Measurements from ENCODE around the gene SHROOM3. TPM values are rescaled to one million over a fixed set of nuclear protein-coding genes. Genes with fewer than 3 reads are reported as not detected.
"Not testable (repeated sequence)": the region's sequence is repeated elsewhere in the genome, so short reads cannot be mapped to it uniquely, and the experiment has no call there.

The SHROOM3 gene
- total RNA-seq, 3 donors from 2014 or later: 105 to 263 (median 158) TPM

GRCh38 chr4:76601791-76602190, 166.8 kb downstream of the SHROOM3 start:
- H3K4me1 ChIP-seq (ENCODE audit: low read depth): peaks cover 29% of the 10 kb centered on the region

GRCh38 chr4:76605099-76605563, 170.1 kb downstream of the SHROOM3 start:
- DNase-seq (no peak), ATAC-seq (no peak)
- Histone ChIP-seq H3K36me3 (ENCODE audit: low read depth) (no peaks in the 10 kb centered on the region), H3K4me1 (ENCODE audit: low read depth) (peaks cover 42% of the 10 kb centered on the region), H3K4me3 (no peak overlapping the region), H3K9me3 (no peaks in the 10 kb centered on the region)
- intact Hi-C loops (cut with DNase I, micrococcal nuclease): no loop called here
- no peak for TF ChIP-seq CTCF (IDR thresholded peaks at IDR 0.05)

More at GRCh38 chr4:76601791-76602190, 166.8 kb downstream of the SHROOM3 start:
- no peak for TF ChIP-seq CTCF (IDR thresholded peaks at IDR 0.05)
- ATAC-seq (peak; percentile 71), DNase-seq (no peak)
- intact Hi-C loops (cut with DNase I, micrococcal nuclease): no loop called here
- H3K36me3 ChIP-seq (ENCODE audit: low read depth): no peaks in the 10 kb centered on the region
- H3K4me3 ChIP-seq: no peak overlapping the region
- H3K9me3 ChIP-seq: no peaks in the 10 kb centered on the region

GRCh38 chr4:76606645-76607265, 171.7 kb downstream of the SHROOM3 start:
- DNase-seq (no peak), ATAC-seq (no peak)
- Histone ChIP-seq H3K9me3 (no peaks in the 10 kb centered on the region), H3K4me3 (no peak overlapping the region), H3K4me1 (ENCODE audit: low read depth) (peaks cover 46% of the 10 kb centered on the region), H3K36me3 (ENCODE audit: low read depth) (no peaks in the 10 kb centered on the region)
- intact Hi-C loops (cut with DNase I, micrococcal nuclease): no loop called here
- TF ChIP-seq CTCF (IDR thresholded peaks at IDR 0.05): no peak

- no peaks in the 10 kb centered on the region for H3K36me3 ChIP-seq (ENCODE audit: low read depth)
- no peak for DNase-seq
- intact Hi-C loops (cut with DNase I, micrococcal nuclease): no loop called here
- ATAC-seq: no peak
- H3K4me3 ChIP-seq: no peak overlapping the region
- no peaks in the 10 kb centered on the region for H3K9me3 ChIP-seq
- H3K4me1 ChIP-seq (ENCODE audit: low read depth): peaks cover 52% of the 10 kb centered on the region
- TF ChIP-seq CTCF (IDR thresholded peaks at IDR 0.05): no peak
These were observed 172.3 kb downstream of the SHROOM3 start for GRCh38 chr4:76607266-76607799.

- Histone ChIP-seq H3K9me3 (no peaks in the 10 kb centered on the region), H3K4me1 (ENCODE audit: low read depth) (peaks cover 56% of the 10 kb centered on the region), H3K4me3 (no peak overlapping the region), H3K36me3 (ENCODE audit: low read depth) (no peaks in the 10 kb centered on the region)
- peak; percentile 5 for ATAC-seq
- TF ChIP-seq CTCF (IDR thresholded peaks at IDR 0.05): no peak
- no peak for DNase-seq
- intact Hi-C loops (cut with DNase I, micrococcal nuclease): no loop called here
These were observed 172.8 kb downstream of the SHROOM3 start for GRCh38 chr4:76607846-76608245.

- peaks cover 56% of the 10 kb centered on the region for H3K4me1 ChIP-seq (ENCODE audit: low read depth)
- H3K4me3 ChIP-seq; H3K36me3 ChIP-seq (ENCODE audit: low read depth); intact Hi-C loops (cut with DNase I, micrococcal nuclease); DNase-seq; H3K9me3 ChIP-seq: not testable (repeated sequence)
- peak; percentile 6 for ATAC-seq
These were observed 173.5 kb downstream of the SHROOM3 start for GRCh38 chr4:76608549-76608948.

All from mucosa of descending colon (tissue), 3 donors.